SK-N-SH (cell line): ENCODE results near the gene SPATA13. TPM values are rescaled to one million over a fixed set of nuclear protein-coding genes. Genes with fewer than 3 reads are reported as not detected.

ENCODE experiments used
- CTCF ChIA-PET: fragments of 300-600, 350-600 bp; formaldehyde crosslinking; extraction: SDS; loops from one replicate; lab custom pipeline; 2021; lab: Yijun Ruan, JAX
- POLR2A ChIA-PET: fragments of 350-600 bp; sonication (Branson Sonifier 250); formaldehyde crosslinking; extraction: SDS; loops from one replicate; lab custom pipeline; 2020; ENCODE audit warnings: antibody characterized with exemption, inconsistent platforms; lab: Yijun Ruan, JAX
- DNase-seq: peaks from one replicate; pipeline ENCODE4 v3.0.0; 2012
- H2AFZ ChIP-seq: fragments of 200-600 bp; sonication (generic); 2 replicates; pipeline ENCODE4 v1.8.1; 2016; ENCODE audit warnings: antibody characterized with exemption, mild to moderate bottlenecking, low read depth
- H3F3A ChIP-seq: fragments of 200-600 bp; sonication (generic); replicated peaks from 2 replicates; pipeline ENCODE3; 2016; ENCODE audit warnings: antibody characterized with exemption, mild to moderate bottlenecking; ENCODE audit not compliant: insufficient read depth
- H3K27ac ChIP-seq, 2 experiments: fragments of 200-500 bp in 1 of 2; fragments of 200-600 bp in 1 of 2; sonication (Bioruptor generic) in 1 of 2; sonication (generic), shearing (Covaris generic) in 1 of 2; 2 replicates each; pipeline versions ENCODE4 v1.5.1 to v1.6.1; 2014 to 2016; ENCODE audit warnings: low read depth in 2 of 2, inconsistent platforms in 1 of 2, low read length in 1 of 2, mild to moderate bottlenecking in 1 of 2, mixed read lengths in 1 of 2
- H3K27me3 ChIP-seq: fragments of 200-600 bp; sonication (generic), shearing (Covaris generic); 2 replicates; pipeline ENCODE4 v1.6.1; 2016; ENCODE audit warnings: mixed run types; ENCODE audit not compliant: insufficient read depth
- H3K36me3 ChIP-seq, 2 experiments: fragments of 200-500 bp in 1 of 2; fragments of 200-600 bp in 1 of 2; sonication (Bioruptor generic) in 1 of 2; sonication (generic) in 1 of 2; replicated peaks in 1 of 2; 2 replicates each; pipeline versions ENCODE3 to v1.5.1; 2014 to 2016; ENCODE audit warnings: low read length in 1 of 2, mild to moderate bottlenecking in 1 of 2; ENCODE audit not compliant: insufficient read depth in 2 of 2, control insufficient read depth in 1 of 2
- H3K4me1 ChIP-seq, 2 experiments: fragments of 200-500 bp in 1 of 2; fragments of 200-600 bp in 1 of 2; sonication (Bioruptor generic) in 1 of 2; sonication (generic), shearing (Covaris generic) in 1 of 2; 2 replicates each; pipeline versions ENCODE4 v1.5.1 to v1.6.1; 2014 to 2016; ENCODE audit warnings: low read depth in 1 of 2, low read length in 1 of 2, mixed run types in 1 of 2; ENCODE audit not compliant: insufficient read depth in 2 of 2, control insufficient read depth in 1 of 2
- H3K4me2 ChIP-seq: fragments of 200-600 bp; sonication (generic), shearing (Covaris generic); 2 replicates; pipeline ENCODE4 v1.6.1; 2017; ENCODE audit warnings: mixed run types
- H3K4me3 ChIP-seq, 2 experiments: fragments of 200-500 bp in 1 of 2; fragments of 200-600 bp in 1 of 2; sonication (Bioruptor generic) in 1 of 2; sonication (generic), shearing (Covaris generic) in 1 of 2; 2 replicates each; pipeline versions ENCODE4 v1.5.1 to v1.8.1; 2014 to 2016; ENCODE audit warnings: low read depth in 2 of 2, inconsistent platforms in 1 of 2, low read length in 1 of 2, mild to moderate bottlenecking in 1 of 2, mixed read lengths in 1 of 2, moderate library complexity in 1 of 2
- H3K79me2 ChIP-seq: fragments of 200-600 bp; sonication (generic); 2 replicates; pipeline ENCODE4 v1.8.1; 2017; ENCODE audit warnings: mild to moderate bottlenecking; ENCODE audit not compliant: insufficient read depth
- H3K9ac ChIP-seq: fragments of 200-600 bp; sonication (generic); 2 replicates; pipeline ENCODE4 v1.6.1; 2017; ENCODE audit warnings: mixed run types
- H3K9me2 ChIP-seq: fragments of 200-600 bp; sonication (generic); 2 replicates; pipeline ENCODE4 v1.6.1; 2017; ENCODE audit warnings: mixed run types
- H3K9me3 ChIP-seq: fragments of 200-600 bp; sonication (generic); 2 replicates; pipeline ENCODE4 v1.6.1; 2017; ENCODE audit warnings: mixed run types, mild to moderate bottlenecking, moderate library complexity
- H4K20me1 ChIP-seq: fragments of 200-600 bp; sonication (generic); 2 replicates; pipeline ENCODE4 v1.6.1; 2017; ENCODE audit warnings: mild to moderate bottlenecking, mixed run types; ENCODE audit not compliant: insufficient read depth
- EP300 ChIP-seq, 2 experiments: IDR thresholded peaks; 2 replicates each; pipeline versions ENCODE4 v1.4.0 to v1.6.1; 2012; ENCODE audit warnings: borderline replicate concordance in 1 of 2, low read depth in 1 of 2, low read length in 1 of 2
- EZH2phosphoT487 ChIP-seq: fragments of 200-600 bp; sonication (generic); IDR thresholded peaks from 2 replicates; pipeline ENCODE4 v1.6.1; 2017; ENCODE audit warnings: low read depth, mixed run types, mild to moderate bottlenecking, antibody characterized with exemption, moderate library complexity, borderline replicate concordance
- FOXM1 ChIP-seq: IDR thresholded peaks from 2 replicates; pipeline ENCODE4 v1.4.0; 2012; ENCODE audit warnings: low read depth, mild to moderate bottlenecking
- GABPA ChIP-seq: IDR thresholded peaks from 2 replicates; pipeline ENCODE4 v1.4.0; 2012; ENCODE audit warnings: low read depth, mild to moderate bottlenecking
- JUND ChIP-seq: IDR thresholded peaks from 2 replicates; pipeline ENCODE4 v1.4.0; 2012
- MEF2A ChIP-seq: IDR thresholded peaks from 2 replicates; pipeline ENCODE4 v1.4.0; 2012; ENCODE audit warnings: low read depth, borderline replicate concordance
- MXI1 ChIP-seq: IDR thresholded peaks from 2 replicates; pipeline ENCODE4 v1.6.1; 2012; ENCODE audit warnings: mild to moderate bottlenecking, low read depth, low read length, improper control_type of control experiment
- NFIC ChIP-seq: IDR thresholded peaks from 2 replicates; pipeline ENCODE4 v1.4.0; 2012; ENCODE audit warnings: borderline replicate concordance
- POLR2AphosphoS5 ChIP-seq: IDR thresholded peaks from 2 replicates; pipeline ENCODE4 v1.6.1; 2012; ENCODE audit warnings: low read depth, low read length
- RAD21 ChIP-seq: IDR thresholded peaks from 2 replicates; pipeline ENCODE4 v1.6.1; 2012; ENCODE audit warnings: mild to moderate bottlenecking, low read length
- RFX5 ChIP-seq: IDR thresholded peaks from 2 replicates; pipeline ENCODE4 v1.6.1; 2012; ENCODE audit warnings: mild to moderate bottlenecking, improper control_type of control experiment, low read length
- RXRA ChIP-seq: IDR thresholded peaks from 2 replicates; pipeline ENCODE4 v1.4.0; 2012; ENCODE audit warnings: low read depth, mild to moderate bottlenecking, borderline replicate concordance
- SIN3A ChIP-seq: IDR thresholded peaks from 2 replicates; pipeline ENCODE4 v1.6.1; 2012; ENCODE audit warnings: low read depth, mild to moderate bottlenecking, low read length, moderate library complexity, borderline replicate concordance
- TCF12 ChIP-seq: IDR thresholded peaks from 2 replicates; pipeline ENCODE4 v1.4.0; 2012
- TEAD4 ChIP-seq: IDR thresholded peaks from 2 replicates; pipeline ENCODE4 v1.4.0; 2012; ENCODE audit warnings: mild to moderate bottlenecking, borderline replicate concordance; ENCODE audit not compliant: insufficient read depth
- YY1 ChIP-seq: IDR thresholded peaks from 2 replicates; pipeline ENCODE4 v1.4.0; 2012; ENCODE audit warnings: low read depth, mild to moderate bottlenecking
- WGBS: methylation state at CpG from one replicate; pipeline ENCODE4 v1.1.6; 2017; ENCODE audit warnings: low lambda C conversion rate; 5-methylcytosine and 5-hydroxymethylcytosine counted together
- polyA plus RNA-seq, 3 experiments: library from polyadenylated mRNA; depleted of rRNA; stranded (reverse); fragments of >200 nt; gene quantifications; 2 replicates each; pipeline ENCODE4 v1.2.3, GENCODE V29; 2012
- TF ChIP-seq, protein P1 (sequence below): IDR thresholded peaks from 2 replicates; pipeline ENCODE4 v1.4.0; 2012; ENCODE audit warnings: low read depth, borderline replicate concordance
- TF ChIP-seq, protein P2 (sequence below): fragments of 200-600 bp; sonication (generic); IDR thresholded peaks from 2 replicates; pipeline ENCODE4 v1.6.1; 2017; ENCODE audit warnings: antibody characterized with exemption, mild to moderate bottlenecking, moderate library complexity
- TF ChIP-seq, protein P3 (sequence below): IDR thresholded peaks from 2 replicates; pipeline ENCODE4 v1.4.0; 2012; ENCODE audit warnings: low read depth
- TF ChIP-seq, protein P4 (sequence below): IDR thresholded peaks from 2 replicates; pipeline ENCODE4 v1.4.0; 2012; ENCODE audit warnings: low read depth, borderline replicate concordance
- TF ChIP-seq, protein P5 (sequence below): IDR thresholded peaks from 2 replicates; pipeline ENCODE4 v1.6.1; 2012; ENCODE audit warnings: mild to moderate bottlenecking, low read depth, low read length, moderate library complexity
- TF ChIP-seq, protein P6 (sequence below): fragments of 150-350 bp; IDR thresholded peaks from 2 replicates; pipeline ENCODE4 v1.6.1; 2017; ENCODE audit warnings: antibody characterized with exemption, low read length, low read depth, borderline replicate concordance

SPATA13 gene
- polyA plus RNA-seq, 1 of the 3 experiments (the other 2 are of a cell fraction): 4.3 TPM

DNA sequence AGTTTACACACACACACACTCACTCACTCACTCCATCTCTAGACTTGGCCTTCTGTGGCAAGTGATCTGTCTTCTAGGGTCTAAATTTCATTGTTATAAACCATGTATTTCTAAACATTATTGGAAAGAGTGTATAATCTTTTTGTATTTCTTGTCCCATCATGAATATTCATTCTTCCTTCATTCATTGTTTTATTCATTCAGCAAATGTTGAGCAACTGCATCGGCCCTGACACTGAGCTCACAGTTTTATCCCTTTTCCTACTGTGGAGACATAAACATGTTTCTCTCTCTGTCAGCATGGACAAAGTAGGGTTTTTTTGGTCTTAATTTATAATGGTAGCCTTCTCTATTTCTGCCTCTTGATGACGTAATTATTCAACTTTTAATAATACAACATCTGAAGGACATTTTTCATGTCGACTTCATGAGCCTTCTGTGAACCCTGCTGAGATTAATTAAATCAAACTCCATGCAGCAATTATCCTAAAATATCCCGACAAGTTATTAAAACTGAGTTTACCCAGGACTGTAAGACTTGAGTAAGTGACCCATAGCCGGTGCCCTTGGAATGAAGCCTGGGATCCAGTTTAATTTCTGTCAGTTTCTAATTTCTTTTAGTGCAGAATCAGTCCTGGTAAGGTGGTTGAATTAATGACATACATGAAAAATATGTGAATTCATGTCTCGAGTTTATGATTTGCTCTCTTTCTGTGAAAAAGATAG is 7.3 kb downstream of the SPATA13 start (continued):
- TF ChIP-seq, protein P1, sequence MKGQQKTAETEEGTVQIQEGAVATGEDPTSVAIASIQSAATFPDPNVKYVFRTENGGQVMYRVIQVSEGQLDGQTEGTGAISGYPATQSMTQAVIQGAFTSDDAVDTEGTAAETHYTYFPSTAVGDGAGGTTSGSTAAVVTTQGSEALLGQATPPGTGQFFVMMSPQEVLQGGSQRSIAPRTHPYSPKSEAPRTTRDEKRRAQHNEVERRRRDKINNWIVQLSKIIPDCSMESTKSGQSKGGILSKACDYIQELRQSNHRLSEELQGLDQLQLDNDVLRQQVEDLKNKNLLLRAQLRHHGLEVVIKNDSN: no peak
- TF ChIP-seq FOXM1: no peak
- no peak for TF ChIP-seq TCF12
- no peak for TF ChIP-seq EP300 (IDR thresholded peaks at IDR 0.05; ENCODE audit: borderline replicate concordance in 1 of 2, low read depth in 1 of 2, low read length in 1 of 2)
- no peak for TF ChIP-seq RXRA
- no peak for TF ChIP-seq MEF2A
- no peak for TF ChIP-seq RFX5
- TF ChIP-seq, protein P2, sequence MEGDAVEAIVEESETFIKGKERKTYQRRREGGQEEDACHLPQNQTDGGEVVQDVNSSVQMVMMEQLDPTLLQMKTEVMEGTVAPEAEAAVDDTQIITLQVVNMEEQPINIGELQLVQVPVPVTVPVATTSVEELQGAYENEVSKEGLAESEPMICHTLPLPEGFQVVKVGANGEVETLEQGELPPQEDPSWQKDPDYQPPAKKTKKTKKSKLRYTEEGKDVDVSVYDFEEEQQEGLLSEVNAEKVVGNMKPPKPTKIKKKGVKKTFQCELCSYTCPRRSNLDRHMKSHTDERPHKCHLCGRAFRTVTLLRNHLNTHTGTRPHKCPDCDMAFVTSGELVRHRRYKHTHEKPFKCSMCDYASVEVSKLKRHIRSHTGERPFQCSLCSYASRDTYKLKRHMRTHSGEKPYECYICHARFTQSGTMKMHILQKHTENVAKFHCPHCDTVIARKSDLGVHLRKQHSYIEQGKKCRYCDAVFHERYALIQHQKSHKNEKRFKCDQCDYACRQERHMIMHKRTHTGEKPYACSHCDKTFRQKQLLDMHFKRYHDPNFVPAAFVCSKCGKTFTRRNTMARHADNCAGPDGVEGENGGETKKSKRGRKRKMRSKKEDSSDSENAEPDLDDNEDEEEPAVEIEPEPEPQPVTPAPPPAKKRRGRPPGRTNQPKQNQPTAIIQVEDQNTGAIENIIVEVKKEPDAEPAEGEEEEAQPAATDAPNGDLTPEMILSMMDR: no peak
- no peak for TF ChIP-seq RAD21
- TF ChIP-seq JUND: no peak
- no peak for TF ChIP-seq TEAD4
- TF ChIP-seq POLR2AphosphoS5: no peak

DNA sequence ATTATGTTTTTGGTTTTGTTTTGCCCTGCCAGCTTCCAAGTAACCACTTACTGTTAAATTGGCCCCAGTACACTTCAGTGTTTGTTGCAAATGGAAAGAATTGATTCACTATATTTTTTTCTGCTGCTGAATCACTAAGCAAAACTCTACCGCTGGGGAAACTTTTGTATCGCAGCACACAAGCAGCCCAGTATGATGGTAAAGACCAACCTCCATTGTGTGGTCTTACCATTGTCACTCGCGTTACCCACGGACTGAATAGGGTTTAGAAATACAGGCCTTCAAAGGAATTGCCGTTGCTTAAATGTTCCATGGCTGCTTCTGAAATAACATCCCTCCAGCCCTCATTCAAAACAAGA is 7.9 kb downstream of the SPATA13 start:
- POLR2A ChIA-PET: no interaction called here
- H3K4me1 ChIP-seq: no peaks in the 10 kb centered on the region
- 83% methylated on average over 6 of the region's 6 CpGs for WGBS
- CTCF ChIA-PET: no interaction called here
- no peak overlapping the region for H3K9ac ChIP-seq
- no peak overlapping the region for H3K27ac ChIP-seq
- DNase-seq: no peak
- no peaks in the 10 kb centered on the region for H3K9me2 ChIP-seq
- H3K4me2 ChIP-seq: no peak overlapping the region
- no peaks in the 10 kb centered on the region for H3K27me3 ChIP-seq
- no peaks in the 10 kb centered on the region for H3K36me3 ChIP-seq
- H2AFZ ChIP-seq: no peak overlapping the region
- no peaks in the 10 kb centered on the region for H3F3A ChIP-seq
- no peaks in the 10 kb centered on the region for H3K79me2 ChIP-seq
- no peaks in the 10 kb centered on the region for H3K9me3 ChIP-seq
- no peak overlapping the region for H3K4me3 ChIP-seq
- no peaks in the 10 kb centered on the region for H4K20me1 ChIP-seq
- TF ChIP-seq NFIC: no peak
- TF ChIP-seq EZH2phosphoT487: no peak
- TF ChIP-seq RAD21: no peak
- no peak for TF ChIP-seq JUND
- no peak for TF ChIP-seq GABPA
- TF ChIP-seq, protein P3, sequence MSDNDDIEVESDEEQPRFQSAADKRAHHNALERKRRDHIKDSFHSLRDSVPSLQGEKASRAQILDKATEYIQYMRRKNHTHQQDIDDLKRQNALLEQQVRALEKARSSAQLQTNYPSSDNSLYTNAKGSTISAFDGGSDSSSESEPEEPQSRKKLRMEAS: no peak
- no peak for TF ChIP-seq SIN3A
- TF ChIP-seq RXRA: no peak
- TF ChIP-seq, protein P4, sequence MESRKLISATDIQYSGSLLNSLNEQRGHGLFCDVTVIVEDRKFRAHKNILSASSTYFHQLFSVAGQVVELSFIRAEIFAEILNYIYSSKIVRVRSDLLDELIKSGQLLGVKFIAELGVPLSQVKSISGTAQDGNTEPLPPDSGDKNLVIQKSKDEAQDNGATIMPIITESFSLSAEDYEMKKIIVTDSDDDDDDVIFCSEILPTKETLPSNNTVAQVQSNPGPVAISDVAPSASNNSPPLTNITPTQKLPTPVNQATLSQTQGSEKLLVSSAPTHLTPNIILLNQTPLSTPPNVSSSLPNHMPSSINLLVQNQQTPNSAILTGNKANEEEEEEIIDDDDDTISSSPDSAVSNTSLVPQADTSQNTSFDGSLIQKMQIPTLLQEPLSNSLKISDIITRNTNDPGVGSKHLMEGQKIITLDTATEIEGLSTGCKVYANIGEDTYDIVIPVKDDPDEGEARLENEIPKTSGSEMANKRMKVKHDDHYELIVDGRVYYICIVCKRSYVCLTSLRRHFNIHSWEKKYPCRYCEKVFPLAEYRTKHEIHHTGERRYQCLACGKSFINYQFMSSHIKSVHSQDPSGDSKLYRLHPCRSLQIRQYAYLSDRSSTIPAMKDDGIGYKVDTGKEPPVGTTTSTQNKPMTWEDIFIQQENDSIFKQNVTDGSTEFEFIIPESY: no peak
- TF ChIP-seq, protein P5, sequence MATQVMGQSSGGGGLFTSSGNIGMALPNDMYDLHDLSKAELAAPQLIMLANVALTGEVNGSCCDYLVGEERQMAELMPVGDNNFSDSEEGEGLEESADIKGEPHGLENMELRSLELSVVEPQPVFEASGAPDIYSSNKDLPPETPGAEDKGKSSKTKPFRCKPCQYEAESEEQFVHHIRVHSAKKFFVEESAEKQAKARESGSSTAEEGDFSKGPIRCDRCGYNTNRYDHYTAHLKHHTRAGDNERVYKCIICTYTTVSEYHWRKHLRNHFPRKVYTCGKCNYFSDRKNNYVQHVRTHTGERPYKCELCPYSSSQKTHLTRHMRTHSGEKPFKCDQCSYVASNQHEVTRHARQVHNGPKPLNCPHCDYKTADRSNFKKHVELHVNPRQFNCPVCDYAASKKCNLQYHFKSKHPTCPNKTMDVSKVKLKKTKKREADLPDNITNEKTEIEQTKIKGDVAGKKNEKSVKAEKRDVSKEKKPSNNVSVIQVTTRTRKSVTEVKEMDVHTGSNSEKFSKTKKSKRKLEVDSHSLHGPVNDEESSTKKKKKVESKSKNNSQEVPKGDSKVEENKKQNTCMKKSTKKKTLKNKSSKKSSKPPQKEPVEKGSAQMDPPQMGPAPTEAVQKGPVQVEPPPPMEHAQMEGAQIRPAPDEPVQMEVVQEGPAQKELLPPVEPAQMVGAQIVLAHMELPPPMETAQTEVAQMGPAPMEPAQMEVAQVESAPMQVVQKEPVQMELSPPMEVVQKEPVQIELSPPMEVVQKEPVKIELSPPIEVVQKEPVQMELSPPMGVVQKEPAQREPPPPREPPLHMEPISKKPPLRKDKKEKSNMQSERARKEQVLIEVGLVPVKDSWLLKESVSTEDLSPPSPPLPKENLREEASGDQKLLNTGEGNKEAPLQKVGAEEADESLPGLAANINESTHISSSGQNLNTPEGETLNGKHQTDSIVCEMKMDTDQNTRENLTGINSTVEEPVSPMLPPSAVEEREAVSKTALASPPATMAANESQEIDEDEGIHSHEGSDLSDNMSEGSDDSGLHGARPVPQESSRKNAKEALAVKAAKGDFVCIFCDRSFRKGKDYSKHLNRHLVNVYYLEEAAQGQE: no peak
- TF ChIP-seq YY1: no peak
- TF ChIP-seq, protein P6, sequence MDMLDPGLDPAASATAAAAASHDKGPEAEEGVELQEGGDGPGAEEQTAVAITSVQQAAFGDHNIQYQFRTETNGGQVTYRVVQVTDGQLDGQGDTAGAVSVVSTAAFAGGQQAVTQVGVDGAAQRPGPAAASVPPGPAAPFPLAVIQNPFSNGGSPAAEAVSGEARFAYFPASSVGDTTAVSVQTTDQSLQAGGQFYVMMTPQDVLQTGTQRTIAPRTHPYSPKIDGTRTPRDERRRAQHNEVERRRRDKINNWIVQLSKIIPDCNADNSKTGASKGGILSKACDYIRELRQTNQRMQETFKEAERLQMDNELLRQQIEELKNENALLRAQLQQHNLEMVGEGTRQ: no peak
- no peak for TF ChIP-seq MXI1
